HG02642 (cell line): Measurements from ENCODE around the gene PTCRA.
A peak's percentile ranks its signal among the peaks of the same experiment; 100 is the strongest.
"Not testable (repeated sequence)": the region's sequence is repeated elsewhere in the genome, so short reads cannot be mapped to it uniquely, and the experiment has no call there.

Source experiments
- ATAC-seq: cut with Tn5 transposase; IDR thresholded peaks from one replicate; pipeline ENCODE4 v1.9.1; 2021; ENCODE audit warnings: mild to moderate bottlenecking; ENCODE audit not compliant: unreplicated experiment, poor library complexity

PTCRA gene

GRCh38 chr6:42938987-42939809 lies 23.3 kb downstream of the PTCRA start:
- no peak for ATAC-seq

GRCh38 chr6:42939810-42940167 lies 23.9 kb downstream of the PTCRA start:
- no peak for ATAC-seq

DNA sequence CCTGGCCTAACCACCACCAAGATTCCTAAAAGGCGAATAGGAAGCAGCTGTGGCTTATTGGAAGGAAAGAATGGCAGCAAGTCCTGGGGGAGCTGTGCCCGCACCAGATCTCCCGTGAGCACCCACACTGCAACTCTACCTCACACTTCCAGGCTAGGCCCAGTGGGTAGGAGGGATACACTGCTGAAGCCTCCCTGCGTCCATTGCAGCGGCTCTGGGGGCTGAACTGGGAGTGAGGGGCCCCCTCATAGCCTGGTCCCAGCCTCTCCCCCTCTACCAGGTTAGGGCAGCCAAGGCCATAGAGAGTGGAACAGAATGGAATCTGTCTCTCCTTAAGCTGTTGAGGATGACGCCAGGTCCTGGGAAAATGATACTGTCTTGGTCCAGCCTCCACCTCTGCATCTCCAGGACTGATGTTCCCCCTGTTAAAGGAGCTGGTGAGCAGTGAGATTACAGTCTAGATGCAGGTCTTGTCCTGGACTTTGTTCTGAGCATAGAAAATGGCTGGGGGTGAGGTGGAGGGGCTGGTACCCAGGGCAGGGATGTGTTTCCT lies 24.7 kb downstream of the PTCRA start:
- no peak for ATAC-seq

- ATAC-seq = not testable (repeated sequence)
Measured at GRCh38 chr6:42941356-42941755, 25.5 kb downstream of the PTCRA start.

- no peak for ATAC-seq
Measured at GRCh38 chr6:42942444-42942843, 26.6 kb downstream of the PTCRA start.

DNA sequence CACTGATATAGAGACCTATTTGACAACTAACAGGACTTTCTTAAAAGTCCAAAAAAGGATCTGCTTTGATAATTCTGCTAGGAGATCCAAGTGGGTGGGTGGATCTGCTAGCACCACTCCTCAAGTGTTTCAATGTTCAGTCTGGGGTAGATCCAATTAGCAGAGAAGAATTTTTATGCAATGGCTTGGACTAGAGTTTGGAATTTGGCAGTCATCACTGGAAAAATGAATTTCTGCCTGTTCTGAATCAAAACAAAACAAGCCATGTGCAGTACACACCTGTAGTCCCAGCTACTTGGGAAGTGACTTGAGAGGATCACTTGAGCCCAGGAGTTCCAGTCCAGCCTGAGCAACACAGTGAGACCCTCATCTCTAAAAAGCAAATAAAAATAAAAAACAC lies 32.1 kb downstream of the PTCRA start:
- ATAC-seq = no peak

GRCh38 chr6:42952389-42952788 lies 36.5 kb downstream of the PTCRA start:
- ATAC-seq = no peak

GRCh38 chr6:42954405-42954804 lies 38.6 kb downstream of the PTCRA start:
- ATAC-seq = not testable (repeated sequence)

- no peak for ATAC-seq
Measured at GRCh38 chr6:42958125-42958524, 42.3 kb downstream of the PTCRA start.

DNA sequence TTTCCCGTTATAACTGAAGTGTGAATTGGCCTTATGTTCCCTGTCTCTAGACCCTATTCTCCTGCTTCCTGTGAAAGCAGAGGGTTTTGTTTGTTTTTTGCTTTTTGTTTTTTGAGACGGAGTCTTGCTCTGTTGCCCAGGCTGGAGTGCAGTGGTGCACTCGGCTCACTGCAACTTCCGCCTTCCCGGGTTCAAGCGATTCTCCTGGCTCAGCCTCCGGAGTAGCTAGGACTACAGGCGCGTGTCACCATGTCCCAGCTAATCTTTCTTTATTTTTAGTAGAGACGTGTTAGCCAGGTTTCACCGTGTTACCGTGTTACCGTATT lies 44.0 kb downstream of the PTCRA start:
- no peak for ATAC-seq

GRCh38 chr6:42960243-42961019 lies 44.6 kb downstream of the PTCRA start, which contains the start of gene GNMT:
Gene GNMT (plus strand): TSS chr6:42960754. CDS start chr6:42960768, 14 bp downstream.
- ATAC-seq = peak; percentile 55

DNA sequence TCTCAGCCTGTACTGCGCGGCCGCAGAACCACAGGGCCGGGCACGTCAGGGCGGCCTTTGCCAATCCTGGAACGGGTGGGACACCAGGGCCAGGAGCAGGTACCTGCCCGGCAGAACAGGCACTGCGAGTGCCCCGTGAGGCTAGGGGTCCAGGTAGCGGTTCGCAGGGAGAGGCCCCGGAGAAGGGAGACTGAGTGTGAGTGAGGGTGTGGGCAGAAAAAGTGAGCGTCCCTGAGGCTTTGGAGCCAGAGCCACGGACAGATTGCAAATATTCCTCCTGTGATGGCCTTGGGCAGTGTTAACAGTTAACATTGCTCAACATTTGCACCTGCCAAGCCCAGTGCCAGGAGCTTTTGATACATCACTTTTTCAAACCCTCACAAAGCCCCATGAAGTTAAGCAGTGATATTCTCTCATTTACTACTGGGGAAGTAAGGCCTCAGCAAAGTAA lies 45.2 kb downstream of the PTCRA start:
- ATAC-seq = no peak

DNA sequence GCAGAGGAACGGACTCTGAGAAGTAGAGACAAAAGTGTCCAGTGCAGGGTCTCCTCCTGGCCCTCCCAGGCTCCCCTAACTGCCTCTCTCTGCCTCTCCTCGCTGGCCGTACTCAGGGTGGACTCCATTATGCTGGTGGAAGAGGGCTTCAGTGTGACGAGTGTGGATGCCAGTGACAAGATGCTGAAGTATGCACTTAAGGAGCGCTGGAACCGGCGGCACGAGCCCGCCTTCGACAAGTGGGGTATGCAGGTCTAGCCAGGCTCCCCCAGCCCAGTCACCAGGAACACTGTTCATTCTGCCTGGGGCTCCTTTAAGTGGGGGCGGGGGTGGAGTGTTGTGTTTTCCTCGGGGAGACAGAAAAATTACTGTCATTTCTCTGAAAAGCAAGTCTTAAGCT lies 46.2 kb downstream of the PTCRA start:
- ATAC-seq = no peak

DNA sequence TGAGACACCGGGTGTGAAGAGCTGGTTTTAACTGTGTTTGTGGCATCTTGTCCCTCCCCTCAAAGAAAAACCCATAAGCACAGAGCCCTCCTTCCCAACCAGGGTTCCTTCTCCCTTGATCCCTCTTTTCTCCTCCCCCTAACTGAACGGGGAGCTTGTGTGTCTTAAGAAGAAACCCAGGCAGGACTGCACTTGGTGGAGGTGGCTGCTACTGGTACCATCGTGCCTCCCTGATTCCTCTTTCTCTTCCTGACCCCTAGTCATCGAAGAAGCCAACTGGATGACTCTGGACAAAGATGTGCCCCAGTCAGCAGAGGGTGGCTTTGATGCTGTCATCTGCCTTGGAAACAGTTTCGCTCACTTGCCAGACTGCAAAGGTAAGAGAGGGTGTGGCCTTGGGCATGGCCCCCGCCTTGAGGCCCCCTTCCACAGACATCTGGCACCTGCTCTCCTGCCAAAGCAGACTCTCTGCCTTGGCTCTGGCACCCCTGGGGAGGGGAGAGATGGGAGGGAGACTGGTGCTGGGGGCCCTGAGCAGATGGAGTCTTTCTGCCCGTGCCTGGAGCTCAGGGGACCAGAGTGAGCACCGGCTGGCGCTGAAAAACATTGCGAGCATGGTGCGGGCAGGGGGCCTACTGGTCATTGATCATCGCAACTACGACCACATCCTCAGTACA lies 46.8 kb downstream of the PTCRA start:
- no peak for ATAC-seq

DNA sequence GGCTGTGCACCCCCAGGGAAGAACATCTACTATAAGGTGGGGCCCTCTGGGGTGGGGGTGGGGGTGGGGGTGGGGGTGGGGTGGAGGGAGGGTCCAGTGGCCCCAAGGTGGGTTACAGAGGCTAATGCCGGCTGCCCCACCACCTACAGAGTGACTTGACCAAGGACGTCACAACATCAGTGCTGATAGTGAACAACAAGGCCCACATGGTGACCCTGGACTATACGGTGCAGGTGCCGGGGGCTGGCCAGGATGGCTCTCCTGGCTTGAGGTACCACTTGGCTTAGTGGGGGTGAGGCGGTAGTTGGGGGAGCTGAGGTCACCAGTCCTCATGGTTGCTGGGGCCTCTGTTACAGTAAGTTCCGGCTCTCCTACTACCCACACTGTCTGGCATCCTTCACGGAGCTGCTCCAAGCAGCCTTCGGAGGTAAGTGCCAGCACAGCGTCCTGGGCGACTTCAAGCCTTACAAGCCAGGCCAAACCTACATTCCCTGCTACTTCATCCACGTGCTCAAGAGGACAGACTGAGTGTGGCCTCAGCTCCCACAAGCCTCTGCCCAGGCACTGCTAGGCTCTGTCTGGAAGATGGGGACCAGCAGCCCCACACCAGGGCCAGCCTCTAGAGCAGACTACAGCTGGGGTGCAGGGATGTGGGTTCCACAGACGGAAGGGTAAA lies 47.5 kb downstream of the PTCRA start:
- no peak for ATAC-seq

DNA sequence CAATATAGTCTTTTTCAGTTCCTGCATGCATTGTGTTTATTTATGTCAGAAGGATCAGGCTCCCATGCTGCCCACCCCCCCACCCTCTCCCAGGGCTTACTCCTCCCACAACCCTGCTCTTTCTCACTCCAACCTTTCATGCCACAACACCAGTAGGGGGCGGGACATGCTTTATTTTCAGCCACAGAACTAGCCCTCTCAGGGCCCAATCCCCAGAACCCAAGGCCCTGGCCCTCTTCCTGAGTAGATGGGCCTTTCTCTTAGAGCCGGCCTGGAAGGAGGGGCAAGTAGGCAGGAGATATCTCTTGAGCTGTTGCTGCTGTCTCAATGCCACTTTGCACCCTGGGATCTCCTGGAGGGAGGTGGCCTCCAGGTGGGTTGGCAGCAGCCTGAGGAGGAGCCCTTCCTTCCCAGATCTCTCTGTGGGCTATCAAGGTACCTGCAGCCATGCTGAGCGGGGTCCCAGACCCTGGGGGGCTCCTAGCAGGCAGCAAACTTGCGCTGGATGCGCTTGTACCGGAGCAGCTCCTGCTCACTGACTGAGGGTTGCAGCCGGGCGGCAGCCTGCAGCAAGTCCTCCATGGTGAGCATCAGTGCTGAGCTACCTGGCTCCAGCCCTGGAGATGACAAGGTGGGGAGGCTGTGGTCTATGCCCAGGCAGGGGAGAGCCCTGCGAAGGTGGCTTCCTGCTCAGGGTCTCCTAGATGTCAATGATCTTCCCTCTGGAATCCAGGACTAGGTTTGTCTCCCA lies 48.2 kb downstream of the PTCRA start:
- no peak for ATAC-seq

DNA sequence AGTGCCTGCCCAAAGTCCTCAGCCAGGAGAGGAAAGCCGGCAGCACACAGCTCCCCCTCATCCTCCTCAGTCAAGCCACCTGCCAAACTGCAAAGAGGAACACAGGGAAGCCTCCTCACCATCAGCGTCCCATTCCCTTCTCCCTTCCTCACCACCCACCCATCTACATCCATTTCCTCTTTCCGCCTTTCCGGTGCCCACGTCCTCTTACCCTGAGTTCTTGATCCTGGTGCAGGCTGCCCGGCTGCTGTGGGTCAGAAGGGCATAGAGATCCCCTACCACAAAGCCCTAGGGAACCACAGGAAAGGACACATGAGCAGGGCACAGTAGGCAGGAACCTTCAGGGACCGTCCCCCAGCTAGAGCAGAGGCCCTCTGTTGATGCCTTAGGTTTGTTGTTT lies 50.7 kb downstream of the PTCRA start:
- ATAC-seq = no peak

- ATAC-seq = no peak
Measured at GRCh38 chr6:42967228-42967627, 51.4 kb downstream of the PTCRA start.

GRCh38 chr6:42968126-42968701 lies 52.4 kb downstream of the PTCRA start:
- no peak for ATAC-seq
